OCI-LY7 (cell line): ENCODE results near the gene C14orf132. TPM values are rescaled to one million over a fixed set of nuclear protein-coding genes. Genes with fewer than 3 reads are reported as not detected.
A peak's percentile ranks its signal among the peaks of the same experiment; 100 is the strongest.

Source experiments
- BruUV-seq: library from RNA; stranded (reverse); fragments of 400-500 nt; replicated peaks from 2 replicates; lab custom pipeline; 2021; lab: Mats Ljungman, UMichigan
- CTCF ChIA-PET: fragments of 300-600 bp; sonication (Branson Sonifier 250); formaldehyde crosslinking; loops from one replicate; lab custom pipeline; 2022; ENCODE audit warnings: antibody characterized with exemption; ENCODE audit not compliant: unreplicated experiment; lab: Charles Lee
- POLR2A ChIA-PET: fragments of 300-600 bp; sonication (Branson Sonifier 250); formaldehyde crosslinking; loops from one replicate; lab custom pipeline; 2022; ENCODE audit warnings: antibody characterized with exemption; lab: Charles Lee
- DNase-seq: peaks from one replicate; pipeline ENCODE4 v3.0.0-alpha.2; 2015; ENCODE audit warnings: low spot score
- H2AFZ ChIP-seq: fragments of 200-600 bp; sonication (generic), shearing (Covaris generic); 2 replicates; pipeline ENCODE4 v1.6.1; 2014; ENCODE audit warnings: mild to moderate bottlenecking, antibody characterized with exemption, low read length, moderate library complexity
- H3K27ac ChIP-seq: fragments of 200-600 bp; sonication (generic); 2 replicates; pipeline ENCODE4 v1.5.1; 2014; ENCODE audit warnings: mixed run types, low read depth, mild to moderate bottlenecking, moderate library complexity, low read length, inconsistent platforms; ENCODE audit not compliant: poor library complexity, severe bottlenecking
- H3K36me3 ChIP-seq: fragments of 200-600 bp; sonication (generic); 2 replicates; pipeline ENCODE4 v1.6.1; 2014; ENCODE audit warnings: mild to moderate bottlenecking, antibody characterized with exemption, low read length, moderate library complexity, mixed read lengths; ENCODE audit not compliant: insufficient read depth
- H3K4me1 ChIP-seq: fragments of 200-600 bp; sonication (generic); 2 replicates; pipeline ENCODE4 v1.5.1; 2014; ENCODE audit warnings: mild to moderate bottlenecking, low read length; ENCODE audit not compliant: insufficient read depth, poor library complexity, severe bottlenecking
- H3K4me2 ChIP-seq: fragments of 200-600 bp; sonication (generic); 2 replicates; pipeline ENCODE4 v1.6.1; 2014; ENCODE audit warnings: mild to moderate bottlenecking, low read length
- H3K4me3 ChIP-seq: fragments of 200-600 bp; sonication (generic); 2 replicates; pipeline ENCODE4 v1.5.1; 2014; ENCODE audit warnings: mild to moderate bottlenecking, low read depth, low read length; ENCODE audit not compliant: poor library complexity, severe bottlenecking
- H3K79me2 ChIP-seq: fragments of 200-600 bp; sonication (generic); 2 replicates; pipeline ENCODE4 v1.6.1; 2016; ENCODE audit warnings: low read depth, mild to moderate bottlenecking, low read length, moderate library complexity, mixed read lengths; ENCODE audit not compliant: insufficient read depth
- H3K9me2 ChIP-seq: fragments of 200-600 bp; sonication (generic); 2 replicates; pipeline ENCODE4 v1.6.1; 2016; ENCODE audit warnings: mild to moderate bottlenecking, low read length, mixed read lengths; ENCODE audit not compliant: insufficient read depth
- H3K9me3 ChIP-seq: fragments of 200-600 bp; sonication (generic); 2 replicates; pipeline ENCODE4 v1.6.1; 2014; ENCODE audit warnings: mild to moderate bottlenecking, mixed run types, low read length, mixed read lengths
- H4K20me1 ChIP-seq: fragments of 200-600 bp; sonication (generic); 2 replicates; pipeline ENCODE4 v1.6.1; 2014; ENCODE audit warnings: mild to moderate bottlenecking, antibody characterized with exemption, low read length, moderate library complexity, mixed read lengths; ENCODE audit not compliant: insufficient read depth
- EZH2phosphoT487 ChIP-seq: fragments of 200-600 bp; sonication (generic); IDR thresholded peaks from 2 replicates; pipeline ENCODE4 v1.6.1; 2018; ENCODE audit warnings: low read depth, borderline replicate concordance, mild to moderate bottlenecking, mixed run types, antibody characterized with exemption, low read length, moderate library complexity, mixed read lengths
- intact Hi-C: fragments of 100-400 bp; cut with micrococcal nuclease; formaldehyde crosslinking; loops from one replicate; pipeline ENCODE4 v1.10.0; 2022; ENCODE audit not compliant: unreplicated experiment
- total RNA-seq, 2 experiments: library from RNA; depleted of rRNA in 1 of 2; stranded (reverse); fragments of >200 nt in 1 of 2; shearing (Covaris generic) in 1 of 2; gene quantifications; 2 replicates each; pipeline ENCODE4 v1.2.3, GENCODE V29; 2014 to 2022
- TF ChIP-seq, protein P1 (sequence below): fragments of 200-600 bp; sonication (generic); conservative IDR thresholded peaks from 2 replicates; pipeline ENCODE4 v1.5.1; 2014; ENCODE audit warnings: mild to moderate bottlenecking, antibody characterized with exemption, low read length, moderate library complexity, mixed read lengths

C14orf132 gene
- total RNA-seq, 2 experiments from 2014 or later, result 0.27 TPM; not detected in 1

DNA sequence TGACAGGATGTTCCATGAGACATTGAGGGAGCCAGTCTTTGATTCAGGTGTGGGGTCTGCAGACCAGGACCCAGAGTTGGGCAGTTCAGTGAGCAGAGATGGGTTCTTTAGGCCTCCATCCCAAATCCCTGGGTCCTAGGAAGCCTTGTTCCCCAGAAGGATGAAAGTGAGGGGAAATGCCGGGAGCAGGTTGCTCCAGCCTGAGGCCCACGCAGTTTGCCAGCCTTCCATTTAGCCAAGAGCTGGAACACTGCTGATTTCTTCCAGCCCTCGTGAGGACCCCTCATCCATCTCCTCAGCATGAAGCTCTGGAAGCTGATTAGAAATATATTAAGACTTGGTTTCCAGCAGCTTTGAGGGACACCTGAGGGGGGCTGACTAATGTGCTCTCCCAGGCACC, 12.1 kb downstream of the C14orf132 start:
- BruUV-seq, result no TSS peak
- no peak for DNase-seq
- TF ChIP-seq, protein P1, sequence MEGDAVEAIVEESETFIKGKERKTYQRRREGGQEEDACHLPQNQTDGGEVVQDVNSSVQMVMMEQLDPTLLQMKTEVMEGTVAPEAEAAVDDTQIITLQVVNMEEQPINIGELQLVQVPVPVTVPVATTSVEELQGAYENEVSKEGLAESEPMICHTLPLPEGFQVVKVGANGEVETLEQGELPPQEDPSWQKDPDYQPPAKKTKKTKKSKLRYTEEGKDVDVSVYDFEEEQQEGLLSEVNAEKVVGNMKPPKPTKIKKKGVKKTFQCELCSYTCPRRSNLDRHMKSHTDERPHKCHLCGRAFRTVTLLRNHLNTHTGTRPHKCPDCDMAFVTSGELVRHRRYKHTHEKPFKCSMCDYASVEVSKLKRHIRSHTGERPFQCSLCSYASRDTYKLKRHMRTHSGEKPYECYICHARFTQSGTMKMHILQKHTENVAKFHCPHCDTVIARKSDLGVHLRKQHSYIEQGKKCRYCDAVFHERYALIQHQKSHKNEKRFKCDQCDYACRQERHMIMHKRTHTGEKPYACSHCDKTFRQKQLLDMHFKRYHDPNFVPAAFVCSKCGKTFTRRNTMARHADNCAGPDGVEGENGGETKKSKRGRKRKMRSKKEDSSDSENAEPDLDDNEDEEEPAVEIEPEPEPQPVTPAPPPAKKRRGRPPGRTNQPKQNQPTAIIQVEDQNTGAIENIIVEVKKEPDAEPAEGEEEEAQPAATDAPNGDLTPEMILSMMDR, result no peak
- TF ChIP-seq EZH2phosphoT487, result no peak
- intact Hi-C loops, result no loop called here
- H3K9me3 ChIP-seq, result no peaks in the 10 kb centered on the region
- no peak overlapping the region for H3K27ac ChIP-seq
- H4K20me1 ChIP-seq, result no peaks in the 10 kb centered on the region
- ChIA-PET CTCF (no interaction called here), POLR2A (no interaction called here)
- no peak overlapping the region for H2AFZ ChIP-seq
- H3K4me2 ChIP-seq, result no peak overlapping the region
- H3K36me3 ChIP-seq, result no peaks in the 10 kb centered on the region
- H3K79me2 ChIP-seq, result no peaks in the 10 kb centered on the region
- no peaks in the 10 kb centered on the region for H3K4me1 ChIP-seq
- H3K9me2 ChIP-seq, result no peaks in the 10 kb centered on the region
- no peak overlapping the region for H3K4me3 ChIP-seq

DNA sequence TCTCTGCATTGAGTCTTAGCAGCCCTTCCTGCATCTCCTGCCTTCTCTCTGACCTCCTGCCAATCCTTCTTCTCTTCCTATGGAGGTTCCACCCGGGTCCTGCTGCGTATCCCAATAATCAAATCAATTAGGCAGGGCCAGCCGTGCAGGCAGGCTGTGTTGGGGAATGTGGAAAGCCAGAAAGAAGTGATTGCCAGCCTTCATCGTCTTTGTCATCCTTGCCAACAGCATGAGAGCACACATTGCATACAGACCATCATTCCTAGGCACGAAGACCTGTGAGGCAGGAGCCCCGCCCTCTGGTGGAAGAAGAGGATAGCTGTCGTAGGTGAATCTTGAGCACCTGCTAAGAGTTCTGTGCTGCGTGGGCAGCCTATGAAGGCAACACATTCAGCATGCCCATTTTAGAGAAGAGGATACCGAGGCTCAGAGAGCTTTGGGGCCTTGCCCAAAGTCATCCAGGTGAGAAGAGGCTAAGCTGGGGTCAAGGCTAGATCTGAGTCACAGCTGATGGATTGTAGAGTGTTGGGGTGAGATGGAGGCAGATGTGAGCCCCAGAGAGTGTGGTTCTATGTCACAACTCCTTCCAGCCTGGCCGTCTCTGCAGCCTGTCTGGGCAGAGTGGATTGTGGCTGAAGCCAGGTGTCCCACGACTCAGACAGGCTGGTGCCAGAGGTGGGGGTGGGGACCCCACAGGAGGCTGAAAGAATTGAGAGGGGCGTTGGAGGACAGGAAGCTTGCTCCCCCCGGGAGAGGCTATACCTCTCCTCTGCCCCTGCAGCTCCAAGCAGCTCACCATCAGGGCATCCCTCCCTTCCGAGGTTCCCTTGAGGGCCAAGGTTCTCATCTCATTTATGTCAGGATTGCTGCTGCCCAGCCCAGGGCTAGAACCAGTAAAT, 12.7 kb downstream of the C14orf132 start:
- Histone ChIP-seq H3K4me3 (no peak overlapping the region), H3K9me2 (no peaks in the 10 kb centered on the region), H3K36me3 (no peaks in the 10 kb centered on the region), H3K9me3 (no peaks in the 10 kb centered on the region), H3K27ac (no peak overlapping the region), H3K79me2 (no peaks in the 10 kb centered on the region), H2AFZ (no peak overlapping the region), H4K20me1 (no peaks in the 10 kb centered on the region), H3K4me1 (no peaks in the 10 kb centered on the region), H3K4me2 (no peak overlapping the region)
- POLR2A ChIA-PET, result no interaction called here
- no TSS peak for BruUV-seq
- intact Hi-C loops, result no loop called here
- TF ChIP-seq EZH2phosphoT487, result no peak
- TF ChIP-seq, protein P1, result peak; percentile 78
- peak; percentile 64 for DNase-seq
- CTCF ChIA-PET, result no interaction called here
